HG03457 (cell line): ENCODE measurements around the gene TDRD1.

ENCODE experiments used
- ATAC-seq: cut with Tn5 transposase; IDR thresholded peaks from one replicate; pipeline ENCODE4 v1.9.1; 2021; ENCODE audit warnings: moderate number of reproducible peaks; ENCODE audit not compliant: unreplicated experiment

The TDRD1 gene

GRCh38 chr10:114259824-114260223 is 80.7 kb downstream of the TDRD1 start:
- no peak for ATAC-seq

- no peak for ATAC-seq
Measured at GRCh38 chr10:114260366-114260765, 81.2 kb downstream of the TDRD1 start.

- ATAC-seq: no peak
Measured at GRCh38 chr10:114261076-114261475, 81.9 kb downstream of the TDRD1 start.

- no peak for ATAC-seq
Measured at GRCh38 chr10:114262496-114262895, 83.3 kb downstream of the TDRD1 start.

GRCh38 chr10:114265392-114266053 is 86.4 kb downstream of the TDRD1 start:
- ATAC-seq: no peak

- no peak for ATAC-seq
Measured at GRCh38 chr10:114266521-114266920, 87.4 kb downstream of the TDRD1 start.

GRCh38 chr10:114271075-114271778 is 92.1 kb downstream of the TDRD1 start:
- ATAC-seq: no peak

GRCh38 chr10:114271779-114272167 is 92.6 kb downstream of the TDRD1 start:
- ATAC-seq: no peak

- no peak for ATAC-seq
Measured at GRCh38 chr10:114272696-114273095, 93.5 kb downstream of the TDRD1 start.

- ATAC-seq: no peak
Measured at GRCh38 chr10:114273910-114274309, 94.8 kb downstream of the TDRD1 start.

GRCh38 chr10:114274616-114275453 is 95.7 kb downstream of the TDRD1 start:
- no peak for ATAC-seq

- ATAC-seq: no peak
Measured at GRCh38 chr10:114276066-114276465, 96.9 kb downstream of the TDRD1 start.

GRCh38 chr10:114276671-114277070 is 97.5 kb downstream of the TDRD1 start:
- ATAC-seq: no peak

- no peak for ATAC-seq
Measured at GRCh38 chr10:114278140-114278883, 99.2 kb downstream of the TDRD1 start.

GRCh38 chr10:114278884-114279191 is 99.7 kb downstream of the TDRD1 start:
- no peak for ATAC-seq

GRCh38 chr10:114279289-114279688 is 100.1 kb downstream of the TDRD1 start:
- ATAC-seq: no peak

GRCh38 chr10:114279901-114280644 is 100.9 kb downstream of the TDRD1 start:
- ATAC-seq: no peak

GRCh38 chr10:114281006-114281405 is 101.9 kb downstream of the TDRD1 start:
- ATAC-seq: no peak

- ATAC-seq: no peak
Measured at GRCh38 chr10:114281461-114281860, 102.3 kb downstream of the TDRD1 start.
